ENCODE data around the gene IGSF6.

Gene IGSF6

DNA sequence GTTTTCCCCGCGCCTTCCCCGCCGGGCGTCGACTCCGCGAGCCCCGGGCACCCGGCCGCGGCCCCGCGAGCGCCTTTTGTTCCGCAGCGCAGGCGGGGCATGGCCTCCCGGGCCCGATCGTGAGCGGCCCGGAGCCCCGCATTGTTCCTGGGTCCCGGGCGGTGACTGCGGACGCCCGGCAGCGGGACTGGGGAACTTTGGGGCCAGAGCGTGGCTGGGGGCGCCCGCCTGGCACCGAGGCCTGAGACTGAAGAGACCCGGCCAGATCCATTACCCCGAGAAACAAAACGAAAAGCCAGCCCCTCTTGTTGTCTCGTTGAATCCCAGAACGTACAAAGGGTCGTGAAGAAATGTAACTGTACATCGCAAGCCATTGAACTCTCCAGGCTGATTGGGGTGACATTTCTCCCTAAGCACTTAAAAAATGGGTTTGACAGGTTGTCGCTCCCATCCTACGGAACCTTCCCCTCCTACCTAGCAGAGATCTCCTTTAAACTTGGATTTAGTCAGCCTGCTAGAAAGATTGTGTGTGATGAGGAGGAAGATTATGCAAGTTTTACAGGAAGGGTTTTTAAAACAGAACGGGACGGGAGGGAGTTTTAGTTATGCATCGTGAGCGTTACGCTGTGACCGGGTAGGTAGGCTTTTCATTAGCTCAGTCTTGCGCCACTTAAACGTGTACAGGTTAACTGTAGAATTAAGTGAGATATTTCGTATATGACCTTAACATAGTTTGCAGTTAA lies 52.2 kb downstream of the IGSF6 start:
- DNase-seq (ENCODE audit: low read depth), result no peak

DNA sequence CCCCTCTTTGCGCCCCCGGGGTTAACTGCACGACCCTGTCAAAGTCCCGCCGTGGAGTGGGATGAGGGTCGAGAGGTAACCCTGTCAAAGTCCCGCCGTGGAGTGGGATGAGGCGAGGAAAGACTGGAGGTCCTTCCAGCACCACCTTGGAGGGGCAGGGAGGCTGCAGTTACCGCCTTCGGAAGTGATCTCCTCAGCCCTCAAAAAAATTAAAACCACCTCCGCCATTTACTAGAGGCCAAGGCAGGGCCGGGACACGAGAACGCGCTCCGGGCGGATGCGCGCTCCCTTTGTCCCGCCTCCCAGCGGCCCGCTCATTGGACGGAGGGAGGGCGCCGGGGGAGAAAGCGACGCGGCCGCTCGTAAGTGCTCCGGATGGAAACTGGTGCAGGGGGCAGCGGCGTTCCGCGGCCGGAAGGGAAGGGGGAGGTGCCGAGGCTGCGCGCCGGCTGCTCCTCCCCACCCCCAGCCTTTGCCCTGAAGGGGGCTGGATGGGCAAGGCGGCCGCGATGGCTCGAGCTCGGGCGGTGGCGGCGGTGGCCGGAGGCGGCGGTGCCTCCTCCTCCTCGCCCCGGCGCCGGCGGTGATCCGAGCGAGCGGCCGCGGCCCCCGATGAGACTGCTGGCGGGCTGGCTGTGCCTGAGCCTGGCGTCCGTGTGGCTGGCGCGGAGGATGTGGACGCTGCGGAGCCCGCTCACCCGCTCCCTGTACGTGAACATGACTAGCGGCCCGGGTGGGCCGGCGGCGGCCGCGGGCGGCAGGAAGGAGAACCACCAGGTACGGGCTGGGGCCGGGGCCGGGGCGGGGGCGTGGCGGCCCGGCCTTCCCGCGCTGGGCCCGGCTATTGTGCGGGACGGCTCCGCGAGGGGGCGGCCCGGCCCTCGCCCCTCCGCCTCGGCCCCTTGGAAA lies 53.0 kb downstream of the IGSF6 start, which contains the start of gene METTL9:
METTL9 (plus strand) TSS at position 456 of the 909 bp plus-strand sequence; CDS start at position 613, 157 bp downstream.
- DNase-seq (ENCODE audit: low read depth), result peak; percentile 91

DNA sequence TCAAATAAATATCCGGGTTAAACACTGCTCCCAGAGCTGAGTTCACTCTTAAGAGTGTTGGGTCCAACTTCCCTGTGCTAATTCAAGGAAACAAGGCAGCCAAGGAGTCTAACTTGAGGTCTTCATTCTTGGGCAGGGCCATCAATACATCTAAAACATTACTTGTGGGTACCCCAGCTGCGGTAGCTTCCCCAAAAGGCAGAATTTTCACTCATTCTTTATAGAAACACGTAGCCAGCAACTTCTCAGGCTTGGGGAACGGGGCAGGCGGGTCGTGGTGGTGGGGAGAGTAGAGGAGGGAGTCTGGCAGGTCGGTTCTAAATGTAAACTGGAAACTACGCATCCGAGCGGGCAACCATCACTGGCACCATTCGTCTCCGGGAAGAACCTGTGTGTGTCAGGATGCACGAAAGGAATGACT lies 53.7 kb downstream of the IGSF6 start:
- DNase-seq (ENCODE audit: low read depth), result no peak

GRCh38 chr16:21598206-21598605 lies 54.2 kb downstream of the IGSF6 start:
- DNase-seq (ENCODE audit: low read depth), result no peak

- no peak for DNase-seq (ENCODE audit: low read depth)
Observed at GRCh38 chr16:21597561-21598030, 54.8 kb downstream of the IGSF6 start.

- DNase-seq (ENCODE audit: low read depth), result no peak
Observed at GRCh38 chr16:21593530-21594289, 58.7 kb downstream of the IGSF6 start.

DNA sequence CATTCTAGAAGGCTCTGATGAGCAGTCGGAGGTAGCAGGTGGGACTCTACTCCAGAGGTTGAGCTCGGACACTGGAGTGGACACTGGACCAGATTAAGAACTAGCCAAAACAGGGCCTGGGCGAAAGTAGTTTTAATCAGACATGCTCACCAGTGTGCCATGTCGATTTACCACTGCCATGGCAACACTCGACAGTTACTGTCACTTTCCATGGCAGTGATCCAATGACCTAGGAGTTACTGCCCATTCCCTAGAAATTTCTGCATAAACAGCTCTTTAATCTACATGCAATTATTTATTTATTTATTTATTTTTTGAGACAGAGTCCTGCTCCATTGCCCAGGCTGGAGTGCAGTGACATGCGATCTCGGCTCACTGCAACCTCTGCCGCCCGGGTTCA lies 60.2 kb downstream of the IGSF6 start:
- DNase-seq (ENCODE audit: low read depth), result no peak

DNA sequence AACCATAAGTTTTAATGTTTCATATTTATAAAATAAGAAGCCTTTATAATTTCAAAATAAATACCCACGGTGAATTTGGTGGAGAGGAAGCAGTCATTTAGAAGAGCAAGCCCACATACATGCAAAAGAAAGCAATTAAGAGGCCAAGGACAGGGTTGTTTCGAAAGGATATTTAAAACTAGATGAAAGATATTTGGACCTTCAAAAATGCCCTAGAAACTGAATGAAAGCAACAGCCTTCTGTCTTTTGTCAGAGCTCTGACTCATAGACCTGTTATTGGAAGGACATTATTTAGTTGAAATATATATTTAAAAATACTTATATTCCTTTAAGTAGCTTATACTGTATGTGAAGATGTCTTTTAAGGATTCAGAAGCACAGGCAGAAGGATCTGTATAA lies 61.6 kb downstream of the IGSF6 start:
- no peak for DNase-seq (ENCODE audit: low read depth)

- DNase-seq (ENCODE audit: low read depth), result no peak
Observed at GRCh38 chr16:21590287-21590686, 62.1 kb downstream of the IGSF6 start.

DNA sequence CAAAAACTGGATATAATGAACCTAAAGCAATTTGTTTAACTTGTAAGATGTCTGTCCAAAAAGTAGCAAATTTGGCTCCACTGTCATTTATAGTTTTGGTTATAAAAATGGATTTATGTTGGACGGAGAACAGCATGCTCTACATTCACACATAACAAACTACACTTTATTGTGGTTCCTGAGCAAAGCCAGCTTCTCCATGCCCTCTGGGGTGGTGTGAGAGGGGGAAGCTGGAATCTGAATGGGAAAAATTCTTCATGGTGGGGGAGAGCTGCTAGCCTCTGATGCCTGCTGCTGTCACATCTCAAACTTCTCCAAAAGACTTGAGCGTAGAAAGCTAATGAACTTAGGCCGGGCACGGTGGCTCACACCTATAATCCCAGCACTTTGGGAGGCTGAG lies 62.9 kb downstream of the IGSF6 start:
- no peak for DNase-seq (ENCODE audit: low read depth)

Measured in stromal cell of bone marrow (primary cell).